HG03342 (cell line): Measurements from ENCODE around the gene DNAH2.
"Not testable (repeated sequence)": the region's sequence is repeated elsewhere in the genome, so short reads cannot be mapped to it uniquely, and the experiment has no call there.

Experiments used
- ATAC-seq: cut with Tn5 transposase; IDR thresholded peaks from one replicate; pipeline ENCODE4 v1.9.1; 2021; ENCODE audit warnings: mild to moderate bottlenecking, moderate library complexity; ENCODE audit not compliant: unreplicated experiment

DNAH2 gene

DNA sequence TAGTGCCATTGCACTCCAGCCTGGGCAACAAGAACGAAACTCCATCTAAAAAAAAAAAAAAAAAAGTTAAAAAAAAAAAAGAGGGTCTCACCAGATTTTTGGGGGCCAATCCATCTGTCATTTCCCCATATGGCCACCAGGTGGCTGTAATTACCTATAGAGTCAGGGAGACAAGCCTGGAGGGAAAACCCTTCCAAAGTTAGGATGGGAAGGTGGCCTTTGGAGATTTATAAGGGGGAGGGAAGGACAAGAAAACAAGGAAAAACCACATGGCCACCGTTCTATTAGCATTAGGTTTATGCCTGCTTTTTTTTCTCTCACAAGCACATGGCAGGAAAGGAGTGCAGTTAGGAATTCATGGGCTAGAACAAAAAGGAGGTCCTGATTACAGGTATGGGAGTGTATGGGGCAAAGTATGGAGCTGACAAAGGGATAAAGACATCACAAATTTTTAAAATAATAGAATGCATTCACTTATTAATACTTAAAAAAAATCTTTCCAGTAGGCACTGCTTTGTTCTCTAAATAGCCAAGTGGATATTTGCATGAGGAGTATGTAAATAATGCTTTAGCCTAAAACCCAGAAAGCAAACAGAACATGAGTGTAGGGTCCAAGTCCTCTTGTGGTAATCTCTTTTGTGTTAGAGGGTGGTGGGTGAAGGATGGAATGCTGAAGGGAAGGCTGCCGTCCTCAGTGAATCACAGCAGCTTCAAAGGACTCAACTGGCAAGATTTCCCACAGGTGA is 145.3 kb downstream of the DNAH2 start:
- no peak for ATAC-seq

DNA sequence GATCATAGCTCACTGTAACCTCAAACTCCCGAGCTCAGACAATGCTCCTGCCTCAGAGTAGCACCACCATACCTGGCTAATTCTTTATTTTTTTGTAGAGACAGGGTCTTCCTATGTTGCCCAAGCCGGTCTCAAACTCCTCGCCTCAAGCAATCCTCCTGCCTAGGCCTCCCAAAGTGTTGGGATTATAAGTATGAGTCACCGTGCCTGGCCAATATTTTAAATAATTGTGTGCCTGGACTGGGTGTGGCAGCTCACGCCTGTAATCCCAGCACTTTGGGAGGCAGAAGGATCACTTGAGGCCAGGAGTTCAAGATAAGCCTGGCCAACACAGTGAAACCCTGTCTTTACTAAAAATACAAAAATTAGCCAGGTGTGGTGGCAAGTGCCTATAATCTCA is 146.8 kb downstream of the DNAH2 start:
- not testable (repeated sequence) for ATAC-seq

DNA sequence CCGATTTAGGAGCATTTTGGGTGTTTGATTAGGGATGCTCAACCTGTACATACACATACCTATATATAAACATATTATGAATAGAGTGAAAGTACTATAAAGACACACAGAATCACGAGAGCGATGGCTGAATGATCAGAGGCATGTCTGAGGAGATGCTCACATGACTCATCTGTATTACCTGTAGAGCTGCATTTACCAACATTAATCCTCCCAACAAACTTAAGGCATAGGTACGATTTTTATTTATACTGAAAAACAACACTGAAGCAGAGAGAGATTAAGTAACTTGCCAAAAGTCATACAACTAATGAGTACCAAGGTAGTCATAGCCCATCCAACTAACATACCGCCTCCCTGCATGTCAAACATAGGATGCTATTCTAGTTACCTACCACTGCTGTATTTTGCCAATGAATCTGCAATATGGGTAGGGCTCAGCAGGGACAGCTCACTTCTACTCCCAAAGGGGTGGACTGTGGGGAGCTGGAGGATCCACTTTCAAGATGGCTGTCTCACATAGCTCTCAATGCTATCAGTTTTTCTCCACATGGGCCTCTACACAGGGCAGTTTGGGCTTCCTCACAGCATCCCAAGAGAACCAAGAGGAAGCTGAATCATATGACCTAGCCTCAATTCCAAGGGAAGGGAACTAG is 147.6 kb downstream of the DNAH2 start:
- ATAC-seq: no peak

DNA sequence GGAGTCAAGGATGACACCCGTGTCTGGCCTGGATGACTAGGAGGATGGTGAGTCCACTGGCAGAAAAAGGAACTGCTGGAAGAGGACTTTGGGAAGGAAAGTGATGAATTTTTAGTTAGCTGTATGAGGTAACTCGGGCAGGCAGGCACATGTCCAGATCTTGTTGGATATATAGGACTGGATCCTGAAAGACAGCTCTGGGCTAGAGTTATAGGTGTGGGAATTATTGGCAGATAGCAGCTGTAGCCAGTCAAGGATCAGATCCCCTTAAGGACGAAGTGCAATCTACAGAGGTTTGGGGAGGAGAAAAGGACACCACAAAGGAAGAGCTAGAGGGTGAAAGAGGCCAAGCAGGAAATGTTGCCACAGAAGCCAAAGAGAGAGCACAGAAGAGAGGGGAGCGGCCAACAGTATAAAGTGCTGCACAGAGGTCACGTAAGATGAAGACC is 150.4 kb downstream of the DNAH2 start:
- no peak for ATAC-seq

DNA sequence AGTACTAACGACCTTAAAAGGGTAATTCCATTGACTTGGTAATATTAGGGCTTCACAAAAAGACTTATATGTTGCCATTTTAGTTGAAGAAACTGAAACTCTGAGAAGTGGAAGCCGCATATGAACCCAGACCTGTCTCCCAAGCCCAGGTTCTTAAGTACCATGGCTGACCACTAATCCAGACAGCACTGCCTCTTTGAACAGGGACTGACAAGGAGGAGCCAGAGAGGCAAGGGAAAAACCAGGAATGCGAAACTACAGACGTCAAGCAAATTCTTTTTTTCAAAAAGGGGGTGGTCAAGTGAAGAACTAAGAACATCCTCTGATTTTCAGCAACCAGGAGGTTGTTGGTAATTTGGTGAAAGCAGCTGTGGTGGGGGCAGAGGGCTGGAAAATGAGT is 155.5 kb downstream of the DNAH2 start:
- ATAC-seq: no peak

DNA sequence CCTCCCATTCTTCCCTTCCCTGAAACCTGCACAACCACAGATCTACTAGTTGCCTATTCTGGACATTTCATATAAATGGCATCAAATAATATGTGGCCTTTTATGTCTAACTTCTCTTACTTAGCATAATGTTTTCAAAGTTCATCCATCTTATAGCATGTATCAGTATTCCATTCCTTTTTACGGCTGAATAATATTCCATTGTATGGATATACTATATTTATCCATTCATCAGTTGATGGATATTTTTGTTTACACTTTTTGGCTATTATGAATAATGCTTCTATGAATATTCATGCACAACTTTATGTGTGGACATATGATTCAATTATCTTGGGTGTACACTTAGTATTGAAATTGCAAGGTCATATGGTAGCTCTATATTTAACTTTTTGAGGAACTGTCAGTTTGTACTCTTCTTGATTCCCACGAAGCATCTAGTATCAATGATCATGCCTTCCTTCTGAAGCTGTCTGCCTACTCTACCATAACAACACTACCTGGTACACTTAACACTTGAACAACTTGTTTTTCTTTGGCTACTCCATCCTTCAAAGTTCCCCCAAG is 158.3 kb downstream of the DNAH2 start:
- no peak for ATAC-seq

DNA sequence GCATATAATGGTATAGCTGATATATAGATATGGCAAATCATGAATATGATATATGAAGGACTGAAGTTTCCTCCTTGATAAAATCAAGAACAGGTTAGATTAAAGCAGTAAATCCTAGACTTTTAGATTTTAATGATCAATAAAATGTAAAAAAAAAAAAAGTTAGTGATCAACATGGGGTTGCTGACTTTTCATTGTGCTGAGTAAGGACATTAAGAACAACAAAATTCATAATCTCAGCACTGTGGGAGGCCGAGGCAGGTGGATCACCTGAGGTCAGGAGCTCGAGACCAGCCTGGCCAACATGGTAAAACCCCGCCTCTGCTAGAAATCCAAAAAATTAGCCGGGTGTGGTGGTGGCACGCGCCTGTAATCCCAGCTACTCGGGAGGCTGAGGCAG is 160.7 kb downstream of the DNAH2 start:
- ATAC-seq: no peak

DNA sequence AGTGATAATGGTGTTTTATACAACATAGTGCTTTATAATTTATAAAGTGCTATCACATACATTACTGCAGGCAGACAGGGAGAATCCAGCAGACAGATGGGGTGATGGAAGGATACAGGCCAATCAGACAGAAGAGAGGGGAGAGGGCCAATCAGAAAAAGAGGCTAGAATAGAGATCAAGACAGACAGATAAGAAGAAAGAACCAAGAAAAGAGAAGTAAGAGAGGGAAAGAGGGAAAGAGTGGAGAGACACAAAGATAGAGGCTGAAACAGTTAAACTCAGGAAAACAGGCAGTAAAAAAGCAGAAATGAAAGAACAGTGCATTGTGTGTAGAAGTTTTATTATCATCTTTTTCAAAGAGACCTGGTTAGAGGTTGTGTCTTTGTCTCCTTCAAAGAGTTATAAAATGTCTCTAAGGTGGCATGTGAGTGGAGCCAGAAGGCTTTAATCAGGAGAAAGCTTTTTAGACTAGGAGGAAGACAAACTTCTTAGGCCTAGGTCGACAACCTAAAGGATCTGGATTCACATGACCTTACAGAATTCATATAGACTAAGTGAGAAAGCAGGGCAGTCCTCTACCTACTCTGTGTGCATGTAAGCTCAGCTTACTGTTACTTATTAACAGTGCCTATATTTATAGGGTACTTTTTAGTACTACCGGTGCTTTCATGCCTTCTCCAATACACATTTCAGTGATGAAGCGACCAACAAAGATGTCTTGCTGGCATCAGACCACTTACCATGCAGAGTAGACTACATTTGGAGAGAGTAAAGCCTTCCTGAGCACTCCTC is 162.7 kb downstream of the DNAH2 start:
- no peak for ATAC-seq

DNA sequence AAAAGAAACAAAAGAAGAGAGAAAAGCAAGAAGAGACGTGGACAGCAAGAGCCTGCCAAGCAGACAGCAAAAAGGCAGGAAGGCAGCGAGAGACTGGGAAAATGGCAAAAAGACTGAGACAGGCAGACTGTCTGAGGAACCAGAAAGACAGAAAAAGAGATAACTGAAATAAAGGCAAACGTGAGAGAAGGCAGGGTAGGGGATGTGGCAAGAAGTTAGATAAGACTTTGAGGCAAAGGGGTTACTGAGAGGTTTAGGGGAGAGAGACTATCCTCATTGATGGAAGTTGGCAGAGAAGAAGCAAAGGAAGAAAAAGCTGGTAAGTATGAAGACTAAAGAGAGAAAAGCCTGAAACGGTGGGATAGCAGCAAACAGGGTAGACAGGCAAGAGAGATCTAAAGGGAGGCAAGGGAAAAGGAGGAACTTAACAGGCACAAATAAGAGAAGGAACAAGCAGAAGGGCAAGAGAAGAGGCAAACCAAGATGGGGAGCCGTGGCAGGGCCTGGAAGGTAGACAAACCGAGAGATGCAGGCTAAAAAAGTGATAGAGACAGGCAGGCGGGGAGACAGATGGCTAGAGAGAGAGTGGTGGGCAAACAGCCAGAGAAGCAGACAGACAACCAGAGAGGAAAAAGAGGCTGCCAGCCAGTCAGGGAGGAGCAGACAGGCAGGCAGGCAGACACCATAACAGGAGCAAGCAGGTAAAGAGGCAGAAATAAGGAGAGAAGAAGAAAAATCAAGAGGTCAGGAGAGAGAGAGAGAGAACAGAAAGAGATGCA is 163.9 kb downstream of the DNAH2 start:
- no peak for ATAC-seq

DNA sequence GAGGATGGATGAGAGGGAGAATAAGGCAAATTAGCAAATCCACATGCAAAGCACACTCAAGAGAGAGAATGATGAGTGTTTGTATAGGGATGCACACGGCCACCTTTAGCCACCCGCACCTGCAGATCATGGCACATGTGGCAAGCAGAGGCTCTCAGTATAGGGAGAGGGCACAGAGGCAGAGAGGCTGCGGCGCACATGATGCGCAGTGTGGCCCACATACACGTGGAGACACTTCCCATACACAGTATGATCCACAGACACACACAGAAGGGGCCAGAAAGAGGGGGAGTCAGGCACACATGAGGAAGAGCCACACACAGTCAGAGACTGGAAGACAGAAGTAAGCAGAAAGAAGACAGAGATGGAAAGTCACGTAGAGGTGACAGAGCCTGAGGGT is 164.5 kb downstream of the DNAH2 start:
- no peak for ATAC-seq

DNA sequence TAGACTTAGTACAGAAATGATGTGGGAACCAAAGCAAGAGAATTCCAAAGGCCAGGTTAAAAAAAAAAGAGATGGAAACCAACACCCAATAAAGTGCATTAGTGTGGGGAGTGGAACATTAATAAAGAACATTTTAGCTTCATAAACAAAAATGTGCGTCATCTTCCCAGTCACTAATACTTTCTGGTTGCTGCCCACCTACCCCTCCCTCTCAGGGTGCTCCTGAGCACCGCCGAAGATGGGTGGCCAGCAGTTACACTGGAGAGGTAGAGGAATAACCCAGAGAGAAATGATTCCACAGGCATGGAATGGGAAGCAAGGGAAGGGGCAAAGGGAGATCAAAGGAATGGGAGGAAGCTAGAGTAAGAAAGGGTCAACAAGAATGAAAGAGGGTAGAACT is 165.1 kb downstream of the DNAH2 start:
- ATAC-seq: no peak
